ENCODE measurements around the gene POTEF.
A peak's percentile ranks its signal among the peaks of the same experiment; 100 is the strongest.
"Not testable (repeated sequence)": the region's sequence is repeated elsewhere in the genome, so short reads cannot be mapped to it uniquely, and the experiment has no call there.

Gene POTEF

DNA sequence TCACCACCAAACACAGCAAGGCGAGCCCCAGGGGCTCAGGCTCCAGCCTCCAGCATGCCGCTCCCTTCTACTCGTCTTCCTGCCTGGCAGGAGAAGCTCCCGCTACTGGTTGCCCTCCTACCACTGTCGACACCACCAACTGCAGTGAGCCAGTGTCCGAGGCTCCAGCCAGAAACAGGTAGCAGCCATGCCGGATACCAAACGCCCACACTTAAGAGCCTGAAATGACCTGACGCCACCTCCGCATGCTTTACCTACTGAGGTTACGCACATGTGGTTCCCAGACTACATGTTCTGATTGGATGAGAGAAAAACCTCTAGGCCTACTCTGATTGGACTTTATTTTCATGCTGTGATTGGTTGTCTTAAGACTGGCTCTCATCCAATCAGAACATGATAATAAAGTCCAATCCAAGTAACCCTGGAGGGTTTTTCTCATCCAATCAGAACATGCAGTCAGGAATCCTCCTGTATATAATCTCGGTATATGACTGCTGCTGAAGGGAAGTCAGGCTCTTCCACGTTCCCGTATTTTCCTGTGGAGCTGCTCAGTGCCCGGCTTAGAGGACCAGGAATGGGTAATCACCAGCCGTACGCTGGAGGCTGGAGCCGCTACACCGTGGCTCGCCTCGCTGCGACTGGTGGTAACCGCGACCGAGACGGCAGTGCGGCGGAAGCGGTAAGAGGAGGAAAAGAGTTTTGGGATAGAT is at the start of gene POTEF:
POTEF (minus strand) TSS at position 103 of the 710 bp plus-strand sequence. CDS start 8,707 bp downstream, outside the sequence.
- DNase-seq: not testable (repeated sequence)

DNA sequence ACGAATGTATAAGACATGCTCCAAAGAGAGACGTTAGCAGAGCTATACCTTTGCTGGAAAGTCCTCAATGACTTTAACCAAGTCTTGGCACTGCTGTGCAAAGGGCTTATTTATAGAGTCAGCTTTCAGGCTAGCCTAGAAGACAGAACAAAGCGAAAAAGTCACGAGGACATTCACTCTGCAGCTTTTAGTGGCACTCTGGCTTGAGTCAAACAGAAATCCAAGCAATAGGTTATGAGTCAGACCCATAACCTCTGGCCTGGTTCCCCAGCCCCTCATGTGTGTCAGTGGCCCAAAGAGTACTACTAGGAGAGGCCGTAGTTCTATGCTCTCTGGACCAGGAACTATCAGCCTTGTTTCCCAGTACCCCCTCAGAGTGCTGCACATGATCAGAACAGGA is 45.8 kb upstream of the POTEF start:
- DNase-seq: not testable (repeated sequence)

DNA sequence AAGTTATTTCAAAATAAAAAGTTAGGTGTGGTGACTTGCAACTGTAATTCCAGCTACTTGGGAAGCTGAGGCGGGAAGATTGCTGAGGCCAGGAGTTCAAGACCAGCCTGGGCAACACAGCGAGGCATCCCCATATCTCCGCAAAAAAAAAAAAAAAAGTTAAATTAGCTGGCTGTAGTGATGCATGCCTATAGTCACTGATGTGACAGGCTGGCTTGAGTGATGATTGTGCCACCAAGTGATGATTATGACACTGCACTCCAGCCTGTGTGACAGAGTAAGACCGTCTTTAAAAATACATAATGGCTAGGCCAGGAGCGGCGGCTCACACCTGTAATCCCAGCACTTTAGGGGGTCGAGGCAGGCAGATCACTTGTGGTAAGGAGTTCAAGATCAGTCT is 40.9 kb upstream of the POTEF start:
- no peak for DNase-seq

DNA sequence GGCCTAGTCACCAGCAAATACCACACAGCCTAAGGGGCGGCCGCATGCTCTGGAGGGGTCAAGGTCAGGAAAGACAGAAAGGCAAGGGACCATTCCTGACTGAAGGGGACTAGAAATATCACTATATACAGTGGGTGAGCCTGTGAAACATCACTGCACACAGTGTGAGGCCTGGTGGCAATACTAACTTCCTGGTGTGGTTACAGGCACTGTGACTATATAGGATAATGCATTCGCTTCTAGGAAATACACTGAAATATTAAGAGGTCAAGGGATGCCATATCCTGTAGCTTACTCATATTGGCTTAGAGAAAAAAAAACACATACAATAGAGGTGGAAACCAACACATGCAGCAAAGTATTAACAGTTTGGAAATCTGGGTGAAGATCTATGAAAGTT is 40.1 kb upstream of the POTEF start:
- DNase-seq: not testable (repeated sequence)

DNA sequence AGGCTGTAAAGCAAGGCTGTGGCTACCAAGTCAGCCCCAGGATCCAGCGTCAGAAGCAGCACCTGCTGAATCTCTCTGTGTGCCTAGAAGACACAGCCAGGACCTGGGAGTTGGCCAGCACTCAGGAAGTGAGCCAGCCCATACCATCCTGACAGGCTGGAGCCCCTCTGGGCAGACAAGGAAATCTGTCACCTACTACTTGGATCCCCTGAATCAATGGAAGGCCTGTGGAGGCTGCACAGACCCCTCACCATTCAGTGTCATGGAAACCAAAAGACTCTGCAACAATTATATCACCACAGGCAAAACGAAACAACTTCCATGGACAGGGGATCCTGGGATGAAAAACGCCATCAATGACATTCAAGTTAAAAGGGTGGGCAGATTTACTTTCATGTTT is 37.6 kb upstream of the POTEF start:
- not testable (repeated sequence) for DNase-seq

DNA sequence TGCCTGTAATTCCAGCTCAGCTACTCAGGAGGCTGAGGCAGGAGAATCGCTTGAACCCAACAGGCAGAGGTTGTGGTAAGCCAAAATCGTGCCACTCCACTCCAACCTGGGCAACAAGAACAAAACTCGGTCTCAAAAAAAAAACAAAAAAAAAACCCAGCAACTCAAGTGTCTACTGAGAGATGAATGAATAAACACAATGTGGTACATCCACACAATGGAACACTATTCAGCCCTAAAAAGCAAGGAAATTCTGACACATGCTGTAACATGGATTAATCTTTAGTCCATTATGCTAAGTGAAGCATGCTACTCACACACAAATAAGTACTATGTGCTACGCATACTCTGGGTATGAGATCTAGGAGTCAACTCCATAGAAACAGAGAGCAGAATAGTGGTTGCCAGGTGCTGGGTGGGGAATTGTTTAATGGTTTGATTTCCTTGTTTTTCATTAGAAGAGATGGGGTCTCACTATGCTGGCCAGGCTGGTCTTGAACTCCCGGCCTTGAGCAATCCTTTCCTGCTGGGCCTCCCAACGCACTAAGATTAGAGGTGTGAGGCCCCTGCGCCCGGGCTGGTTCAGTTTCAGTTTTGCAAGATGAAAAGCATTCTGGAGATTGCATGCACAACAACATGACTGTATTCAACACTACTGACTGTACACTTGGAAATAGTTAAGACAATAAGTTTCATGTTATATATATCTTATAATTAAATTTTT is 36.4 kb upstream of the POTEF start:
- DNase-seq: no peak

DNA sequence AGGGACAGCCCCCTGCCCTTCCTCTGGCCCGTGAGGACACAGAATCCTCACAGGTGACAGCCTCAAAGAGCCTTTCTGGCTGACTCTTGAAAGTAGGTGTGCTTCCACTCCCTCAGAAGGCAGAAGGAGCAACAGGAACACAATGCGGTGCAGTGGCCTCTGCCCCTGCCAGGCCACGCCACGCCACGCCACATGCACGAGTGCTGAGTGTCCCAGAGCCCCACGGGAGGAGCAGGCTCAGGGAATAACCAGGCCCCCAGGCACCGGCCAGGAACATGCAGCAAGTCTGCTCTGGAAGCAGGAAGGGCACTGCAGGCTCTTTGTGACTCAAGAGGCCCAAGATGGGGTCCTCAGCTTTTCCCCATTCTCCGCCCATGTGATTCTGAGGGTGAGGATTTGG is 33.9 kb upstream of the POTEF start:
- DNase-seq: no peak

DNA sequence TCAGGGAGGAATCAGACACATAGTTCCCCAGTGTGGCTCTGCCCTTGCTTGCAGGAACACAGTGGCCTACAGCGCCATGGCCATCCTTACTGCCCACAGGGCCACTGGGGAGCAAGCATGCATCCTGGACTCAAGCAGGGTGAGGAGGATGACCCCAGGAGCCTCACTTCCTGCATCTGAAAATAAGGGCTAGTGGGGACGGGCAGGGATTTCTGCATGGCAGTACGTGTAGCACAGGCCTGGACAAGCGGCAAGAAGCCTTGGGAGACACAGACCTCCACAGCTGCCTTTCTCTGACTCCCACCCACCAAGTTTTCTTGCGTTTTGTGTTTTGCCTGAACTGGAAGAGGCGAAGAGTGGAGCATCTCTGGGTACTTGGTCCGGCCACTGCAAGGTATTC is 33.5 kb upstream of the POTEF start:
- DNase-seq: not testable (repeated sequence)

DNA sequence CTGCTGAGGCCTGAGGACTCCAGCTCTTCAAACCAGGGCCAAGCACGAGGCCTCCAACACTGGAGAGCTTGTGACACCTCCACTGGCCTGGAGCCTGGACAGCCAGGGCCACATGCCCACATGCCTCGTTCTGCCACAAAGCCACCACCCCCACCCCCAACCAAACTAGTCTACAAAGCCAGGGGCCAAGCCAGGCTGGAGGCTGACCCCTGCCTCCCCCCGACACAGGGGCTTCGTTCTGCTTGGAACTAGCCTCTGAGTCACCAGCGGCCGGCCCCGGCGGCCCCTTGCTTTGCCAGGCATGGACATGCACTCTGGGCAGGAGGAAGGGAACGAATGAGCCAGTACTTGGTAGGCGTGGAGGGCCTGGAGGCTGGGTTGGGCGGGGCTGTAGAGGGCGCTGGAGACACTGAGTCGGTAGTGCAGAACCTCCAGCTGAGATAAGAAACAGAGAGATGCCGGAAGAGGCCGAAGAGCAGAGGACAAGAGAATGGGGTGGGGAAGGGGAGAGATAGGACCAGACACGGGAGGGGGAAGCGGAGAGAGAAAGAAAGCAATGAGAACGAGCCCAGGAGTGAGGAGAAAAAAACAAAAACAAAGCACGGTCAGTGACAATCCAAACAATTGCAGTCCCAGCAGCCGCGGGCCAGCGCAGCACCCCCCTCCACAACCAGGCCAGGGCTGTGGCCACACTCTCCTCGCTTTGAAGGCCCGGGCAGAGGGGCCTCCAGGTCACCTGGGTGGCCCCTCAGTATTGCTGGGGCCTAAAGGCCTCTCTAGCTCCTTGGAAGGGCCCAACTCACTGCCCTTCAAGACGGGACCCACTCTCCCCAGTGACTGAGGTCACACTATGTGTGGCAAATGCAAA is 32.0 kb upstream of the POTEF start:
- DNase-seq: not testable (repeated sequence)

DNA sequence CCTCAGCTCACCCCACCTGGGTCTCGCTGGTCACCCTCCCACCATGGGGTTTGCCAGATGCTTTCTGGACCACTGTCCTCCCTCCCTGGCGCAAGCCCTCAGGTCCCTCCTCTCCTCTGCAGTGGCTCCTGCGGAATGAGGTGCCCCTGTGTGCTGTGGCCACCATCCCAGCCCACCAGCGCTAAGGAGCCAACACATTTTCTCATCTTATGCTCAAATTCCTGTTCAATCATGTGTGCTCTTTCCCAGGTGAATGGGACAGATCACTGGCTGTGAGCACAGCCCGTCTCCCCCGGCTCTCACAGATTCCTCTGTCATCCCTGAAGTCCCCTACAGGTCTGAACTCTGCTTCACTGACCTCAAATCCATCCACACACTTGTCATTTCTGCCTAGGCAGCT is 31.1 kb upstream of the POTEF start:
- no peak for DNase-seq

DNA sequence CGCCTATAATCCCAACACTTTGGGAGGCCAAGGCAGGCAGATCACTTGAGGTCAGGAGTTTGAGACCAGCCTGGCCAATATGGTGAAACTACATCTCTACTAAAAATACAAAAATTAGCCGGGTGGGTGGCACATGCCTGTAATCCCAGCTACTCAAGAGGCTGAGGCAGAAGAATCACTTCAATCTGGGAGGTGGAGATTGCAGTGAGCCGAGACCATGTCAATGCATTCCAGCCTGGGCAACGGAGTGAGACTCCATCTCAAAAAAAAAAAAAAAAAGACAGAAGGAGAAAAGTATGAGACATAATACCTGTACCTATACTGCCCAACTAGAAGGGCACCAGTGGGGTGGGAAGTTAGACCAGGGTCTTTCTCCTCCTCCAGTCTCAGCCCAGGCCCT is 30.4 kb upstream of the POTEF start:
- not testable (repeated sequence) for DNase-seq

DNA sequence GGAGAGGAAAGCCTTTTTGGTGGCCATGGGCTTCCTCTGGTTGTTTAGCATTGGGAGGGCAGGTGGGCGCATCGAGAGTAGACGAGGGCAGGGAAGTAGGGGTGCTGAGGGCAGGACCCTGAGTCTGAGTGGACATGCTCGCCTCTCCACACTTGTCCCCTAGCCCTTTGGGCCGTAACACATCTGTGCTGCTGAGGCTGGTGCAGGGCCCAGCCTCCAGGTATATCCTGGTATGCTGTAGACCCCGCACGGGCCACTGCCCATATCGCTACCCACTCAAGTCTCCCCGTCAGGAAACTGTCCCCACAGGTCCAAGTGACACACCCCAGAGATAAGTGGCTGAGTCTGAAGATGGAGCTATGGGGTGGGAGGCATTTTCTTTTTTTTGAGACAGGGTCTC is 29.6 kb upstream of the POTEF start:
- DNase-seq: no peak

DNA sequence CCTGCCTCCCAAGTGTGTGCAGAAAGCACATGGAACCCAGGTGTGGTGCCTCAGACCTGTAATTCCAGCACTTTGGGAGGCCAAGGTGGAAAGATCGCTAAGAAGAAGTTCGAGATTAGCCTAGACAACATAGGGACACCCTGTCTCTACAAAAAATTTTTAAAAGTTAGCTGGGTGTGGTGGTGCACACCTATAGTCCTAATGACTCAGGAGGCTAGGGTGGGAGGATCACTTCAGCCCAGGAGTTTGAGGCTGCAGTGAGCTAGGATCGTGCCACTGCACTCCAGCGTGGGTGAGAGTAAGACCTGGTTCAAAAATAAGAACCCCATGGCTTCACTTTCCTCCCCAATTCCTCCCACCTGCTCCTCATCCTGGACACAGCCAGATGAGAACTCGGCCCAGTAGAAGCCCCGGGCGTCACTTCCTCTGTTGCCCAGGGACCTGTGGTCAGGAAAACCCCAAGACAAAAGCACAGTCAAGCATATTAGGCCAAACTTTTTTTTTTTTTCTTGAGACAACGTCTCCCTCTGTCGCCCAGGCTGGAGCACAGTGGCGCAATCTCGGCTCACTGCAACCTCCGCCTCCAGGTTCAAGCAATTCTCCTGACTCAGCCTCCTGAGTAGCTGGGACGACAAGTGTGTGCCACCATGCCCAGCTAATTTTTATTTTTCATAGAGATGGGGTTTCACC is 28.9 kb upstream of the POTEF start:
- not testable (repeated sequence) for DNase-seq

DNA sequence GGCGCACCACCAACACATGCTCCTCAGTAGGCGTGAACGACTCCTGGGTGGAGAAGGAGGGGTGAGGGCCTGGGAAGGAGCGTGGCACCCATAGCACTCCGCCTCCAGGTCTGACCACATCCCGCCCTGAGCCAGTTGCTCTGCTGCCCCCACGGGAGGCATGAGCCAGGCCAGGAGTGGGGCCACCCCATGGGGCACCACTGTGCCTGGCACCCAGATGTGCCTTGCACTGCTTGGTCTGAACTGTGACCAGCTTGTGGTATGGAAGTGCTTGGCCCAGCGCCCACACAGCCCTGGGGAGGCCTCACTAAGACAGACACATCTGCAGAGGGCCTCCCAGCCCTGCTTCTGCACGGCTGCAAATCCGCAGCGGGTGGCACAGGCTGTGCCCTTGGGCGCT is 28.3 kb upstream of the POTEF start:
- peak in 1 of 2 experiments; percentile 5 for DNase-seq

DNA sequence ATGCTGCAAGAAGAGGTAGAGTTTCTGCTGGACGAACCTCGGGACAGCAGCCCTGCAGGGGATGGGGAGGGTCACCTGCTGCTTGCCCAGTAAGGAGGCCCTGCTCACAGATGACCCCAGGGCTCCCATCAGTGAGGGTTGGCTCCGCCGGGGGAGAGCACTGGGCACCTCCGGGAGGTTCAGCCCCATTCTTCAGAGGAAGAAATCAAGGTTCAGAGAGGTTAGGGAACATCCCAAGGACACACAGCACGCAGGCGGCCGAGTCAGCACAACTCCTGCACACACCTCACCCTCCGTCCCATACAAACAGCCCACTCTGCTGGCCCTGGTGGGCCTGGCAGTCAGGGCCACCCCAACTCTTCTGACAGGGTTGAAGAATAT is 27.6 kb upstream of the POTEF start:
- DNase-seq: no peak

DNA sequence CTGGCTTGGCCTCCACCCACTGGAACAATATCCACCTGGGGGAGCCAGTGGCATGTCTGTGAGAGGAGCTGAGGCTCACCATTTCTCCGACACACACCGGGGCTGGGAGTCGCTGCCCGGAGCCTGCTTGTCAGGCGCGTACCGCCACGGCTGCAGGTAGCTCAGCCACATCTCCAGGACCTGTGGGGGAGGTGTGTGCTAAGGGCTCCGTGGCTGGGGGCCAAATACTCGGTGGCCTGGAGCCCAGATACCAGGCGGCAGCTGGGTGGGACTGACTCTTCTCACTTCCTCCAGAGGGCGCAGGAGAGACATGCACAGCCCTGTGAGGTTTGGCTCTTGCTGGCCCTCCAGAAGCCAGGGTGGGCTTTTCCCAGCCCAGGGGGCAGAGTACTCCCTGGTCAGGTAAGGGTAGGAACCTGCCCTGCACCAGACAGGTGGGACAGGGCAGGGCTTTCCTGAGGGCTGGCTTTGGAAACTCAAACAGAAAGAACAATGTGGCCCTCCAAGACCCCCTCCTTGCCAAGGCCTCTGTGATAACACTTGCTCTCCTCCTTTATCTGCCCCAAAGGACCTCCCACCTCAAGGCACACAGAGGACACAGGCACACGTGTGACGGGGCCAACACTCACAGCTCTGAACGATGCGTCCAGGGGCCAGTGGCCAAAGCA is 27.1 kb upstream of the POTEF start:
- peak; percentile 86 to 88 for DNase-seq

DNA sequence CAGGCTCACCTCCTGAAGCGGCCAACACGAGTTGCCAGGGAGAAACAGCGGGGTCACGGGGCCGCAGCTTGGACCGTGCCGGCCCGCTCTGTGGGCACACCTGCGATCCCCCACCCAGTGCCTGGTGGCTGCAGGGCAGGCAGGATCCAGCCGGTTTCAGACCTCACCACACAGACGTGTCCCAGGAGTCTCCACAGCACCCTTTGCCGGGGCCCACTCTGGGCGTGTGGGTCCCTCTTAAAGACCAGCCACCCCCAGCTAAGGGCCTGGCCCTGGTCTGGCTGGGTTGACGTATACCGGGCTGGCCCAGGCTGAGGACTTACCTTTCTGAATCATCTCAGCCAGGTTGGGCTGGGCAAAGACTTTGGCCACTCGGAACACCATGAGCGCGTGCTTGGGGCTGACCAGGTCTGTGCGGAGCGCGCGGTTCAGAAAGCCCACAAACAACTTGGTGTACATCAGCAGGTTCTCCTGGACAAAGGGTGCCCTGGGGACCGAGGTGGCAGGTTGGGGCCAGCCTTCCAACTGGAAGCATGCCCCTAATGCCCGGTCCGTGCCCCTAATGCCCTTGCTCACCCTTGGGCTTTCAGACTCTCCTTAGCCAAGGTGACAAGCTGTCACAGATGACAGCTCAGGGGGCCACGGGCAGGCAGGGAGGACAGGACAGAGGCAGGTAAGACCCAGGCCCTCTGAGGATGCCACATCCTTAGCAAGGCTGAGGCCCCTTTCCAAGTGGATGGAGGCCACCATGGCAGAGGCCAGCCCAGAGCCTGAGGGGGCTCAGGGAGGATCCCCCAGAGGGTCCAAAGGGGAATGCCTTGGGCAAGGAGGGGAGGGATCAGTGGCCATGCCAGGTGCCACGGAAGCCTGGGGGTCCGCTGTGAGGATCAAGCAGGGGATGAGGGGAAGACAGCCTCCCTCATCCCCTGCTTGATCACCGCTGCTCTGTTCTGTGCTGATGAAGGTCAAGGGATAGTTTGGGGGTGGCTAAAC is 26.0 kb upstream of the POTEF start:
- no peak for DNase-seq

DNA sequence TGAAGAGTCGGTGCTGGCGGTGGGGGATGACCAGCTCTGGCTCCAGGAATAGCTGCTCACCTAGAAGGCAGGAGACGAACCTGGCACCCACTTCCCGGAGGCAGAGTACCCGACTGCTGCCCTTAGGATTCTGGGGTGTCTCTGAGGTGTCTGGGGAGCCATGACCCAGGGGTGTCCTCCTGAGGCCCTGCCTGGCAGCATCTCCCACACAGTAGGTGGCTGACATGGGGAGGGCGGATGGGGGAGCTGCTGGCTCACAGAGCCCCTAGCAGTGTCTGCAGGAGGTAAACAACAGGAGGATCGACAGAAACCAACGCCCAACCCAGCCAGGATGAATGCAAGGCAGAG is 25.4 kb upstream of the POTEF start:
- DNase-seq: not testable (repeated sequence)

DNA sequence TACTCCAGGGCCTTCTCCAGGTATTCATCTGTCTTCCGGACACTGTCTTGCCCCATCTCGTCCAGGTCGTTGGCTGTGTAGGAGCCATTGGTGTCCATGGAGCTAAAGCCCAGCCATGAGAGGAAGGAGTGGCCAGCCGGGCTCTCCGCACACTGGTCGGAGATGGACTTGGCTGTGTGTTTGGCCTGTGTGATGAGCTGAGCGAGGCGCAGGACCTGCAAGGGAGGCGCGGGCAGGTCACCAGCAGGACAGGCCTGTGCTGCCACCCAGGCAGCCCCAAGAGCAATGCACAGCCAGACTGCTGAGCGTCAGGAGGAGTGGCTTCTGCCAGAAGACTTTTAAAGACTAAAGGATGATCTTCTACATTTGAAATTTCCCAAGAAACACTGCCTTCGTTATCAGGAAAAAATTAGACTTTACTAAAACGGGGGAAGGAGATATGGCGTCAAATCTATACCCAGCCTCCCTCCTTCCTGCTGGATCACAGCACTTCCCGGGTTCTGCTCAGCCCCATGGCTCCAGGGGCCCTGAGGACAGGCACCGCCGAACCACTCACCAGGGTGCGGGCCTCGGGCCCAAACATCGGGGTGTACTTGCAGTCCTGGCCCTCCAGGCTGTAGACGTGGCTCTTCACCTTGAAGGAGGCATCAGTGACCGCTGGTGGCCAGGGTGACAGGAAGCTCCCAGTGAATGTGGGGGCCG is 24.9 kb upstream of the POTEF start:
- DNase-seq: not testable (repeated sequence)

DNA sequence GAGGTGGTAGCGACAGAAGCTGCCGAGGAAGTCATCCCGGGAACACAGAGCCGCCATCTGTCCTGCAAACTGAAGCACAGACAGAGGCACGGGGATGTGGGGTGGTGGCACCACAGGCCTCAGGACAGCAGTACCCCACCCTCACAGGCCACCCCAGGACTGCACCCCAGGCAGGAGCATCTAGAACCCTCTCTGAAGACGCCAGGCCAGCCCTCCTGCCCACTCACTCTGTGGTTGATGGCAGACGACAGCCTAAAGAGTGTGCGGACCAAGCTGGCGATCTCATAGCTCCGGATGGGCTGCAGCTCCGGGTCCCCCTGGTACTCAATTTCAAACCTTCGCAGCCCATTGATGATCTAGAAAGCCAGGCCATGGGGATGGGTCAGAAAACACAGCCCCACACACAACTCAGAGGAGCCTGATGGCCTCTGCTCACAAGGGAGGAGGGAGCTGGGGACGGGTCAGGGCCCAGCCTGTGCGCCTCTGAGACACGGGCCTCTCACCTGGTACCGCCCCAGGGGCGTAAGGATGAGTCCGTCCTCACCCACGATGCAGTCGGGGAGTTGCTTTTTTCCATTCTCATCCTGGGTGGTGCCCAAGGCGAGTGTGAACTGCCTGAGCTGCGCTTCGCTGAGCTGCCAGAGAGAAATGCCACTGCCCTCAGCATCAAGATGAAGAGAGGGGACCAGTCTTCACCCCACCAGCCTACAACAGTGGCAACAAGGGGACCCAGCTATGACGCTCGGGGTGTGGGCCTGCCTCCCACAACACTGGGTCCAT is 24.0 kb upstream of the POTEF start:
- DNase-seq: no peak
